Upper lobe of left lung (tissue), 6 donors: Measurements from ENCODE around the gene KMT2D. TPM values are rescaled to one million over a fixed set of nuclear protein-coding genes. Genes with fewer than 3 reads are reported as not detected.

ENCODE experiments used
- ATAC-seq, 2 donors: fragments of 200-7000 bp; cut with Tn5 transposase; one replicate each; pipeline ENCODE4 v1.9.1; 2022; ENCODE audit warnings: mild to moderate bottlenecking in 2 of 2, moderate library complexity in 2 of 2; ENCODE audit not compliant: low FRiP score in 2 of 2
- DNase-seq, 2 donors: peaks; one replicate each; pipeline ENCODE4 v3.0.0-alpha.2; 2019 to 2020
- H3K27ac ChIP-seq, 4 donors: fragments of 200-600 bp; sonication (generic); one replicate each; pipeline ENCODE4 v1.5.1; 2016 to 2019
- H3K27me3 ChIP-seq, 4 donors: fragments of 200-600 bp; sonication (generic); one replicate each; pipeline ENCODE4 v1.5.1; 2017 to 2019
- H3K36me3 ChIP-seq, 4 donors: fragments of 200-600 bp; sonication (generic); one replicate each; pipeline ENCODE4 v1.5.1; 2016 to 2019
- H3K4me1 ChIP-seq, 4 donors: fragments of 200-600 bp; sonication (generic); one replicate each; pipeline ENCODE4 v1.5.1; 2018 to 2019
- H3K4me3 ChIP-seq, 4 donors: fragments of 200-600 bp; sonication (generic); one replicate each; pipeline ENCODE4 v1.5.1; 2017 to 2019; ENCODE audit warnings: mild to moderate bottlenecking in 2 of 4, moderate library complexity in 1 of 4
- H3K9me3 ChIP-seq, 4 donors: fragments of 200-600 bp; sonication (generic); one replicate each; pipeline ENCODE4 v1.5.1; 2018 to 2019
- CTCF ChIP-seq, 6 experiments: fragments of 450-650 bp in 4 of 6; fragments of 200-600 bp in 2 of 6; sonication (generic) in 2 of 6; IDR thresholded peaks; one replicate each; pipeline ENCODE4 v1.5.1; 2016 to 2019; ENCODE audit warnings: antibody characterized with exemption in 6 of 6
- EP300 ChIP-seq, 4 donors: sonication (generic); formaldehyde crosslinking; IDR thresholded peaks; one replicate each; pipeline ENCODE4 v1.5.1; 2017; ENCODE audit warnings: antibody characterized with exemption in 4 of 4, control low read depth in 2 of 4
- POLR2A ChIP-seq, 4 donors: fragments of 450-650 bp; IDR thresholded peaks; one replicate each; pipeline ENCODE4 v1.5.1; 2016 to 2017; ENCODE audit warnings: antibody characterized with exemption in 4 of 4, mild to moderate bottlenecking in 2 of 4
- POLR2AphosphoS5 ChIP-seq, 2 donors: sonication (generic); formaldehyde crosslinking; IDR thresholded peaks; one replicate each; pipeline ENCODE4 v1.5.1; 2017; ENCODE audit warnings: antibody characterized with exemption in 2 of 2
- WGBS, 2 donors: methylation state at CpG; one replicate each; pipeline ENCODE4 v1.1.5; 2017 to 2018; 5-methylcytosine and 5-hydroxymethylcytosine counted together
- total RNA-seq, 6 donors: library from RNA; depleted of rRNA in 4 of 6; stranded (reverse); fragments of >200 nt in 4 of 6; gene quantifications; one replicate each; pipeline versions ENCODE4 v1.1.0 to v1.2.1, GENCODE V29; 2016 to 2021
- donor health status: DM: no; HTN: no; CAD: no; lungs with moderate emphysema.
- donor health status: DM: no; HTN: yes; CAD: no; lungs with severe emphysema.

Gene KMT2D
- total RNA-seq, 6 donors from 2014 or later = 91.5 to 250 (median 112) TPM

- peak in 2 of 4 donors; percentile 83 for TF ChIP-seq EP300 (IDR thresholded peaks at IDR 0.05)
- peak; percentile 93 to 99 for TF ChIP-seq POLR2AphosphoS5 (IDR thresholded peaks at IDR 0.05)
- TF ChIP-seq CTCF (IDR thresholded peaks at IDR 0.05) = peak; percentile 38 to 54 (median 49)
- TF ChIP-seq POLR2A (IDR thresholded peaks at IDR 0.05) = peak; percentile 59 to 95 (median 89)
- ATAC-seq (peak; percentile 97), DNase-seq (peak; percentile 97 to 99)
- peak within 1 kb of the TSS; percentile 91 to 97 (median 96) for H3K27ac ChIP-seq
- H3K27me3 ChIP-seq = no peaks in the 10 kb centered on the region
- H3K4me1 ChIP-seq = peaks cover 5 to 26% (median 19%) of the 10 kb centered on the region in 4 donors
- no peaks in the 10 kb centered on the region for H3K9me3 ChIP-seq
- peaks cover 17 to 29% (median 24%) of the 10 kb centered on the region in 4 donors for H3K36me3 ChIP-seq
- 0 to 1% methylated on average over 40 to 57 of the region's 59 CpGs for WGBS, 2 donors
- peak within 1 kb of the TSS; percentile 40 to 90 (median 70) for H3K4me3 ChIP-seq
These were observed 42.1 kb downstream of the KMT2D start, which contains the start of gene PRKAG1 for GRCh38 chr12:49018261-49019119. Gene PRKAG1 (minus strand): TSS chr12:49018776. CDS start chr12:49018740, 36 bp downstream.

DNA sequence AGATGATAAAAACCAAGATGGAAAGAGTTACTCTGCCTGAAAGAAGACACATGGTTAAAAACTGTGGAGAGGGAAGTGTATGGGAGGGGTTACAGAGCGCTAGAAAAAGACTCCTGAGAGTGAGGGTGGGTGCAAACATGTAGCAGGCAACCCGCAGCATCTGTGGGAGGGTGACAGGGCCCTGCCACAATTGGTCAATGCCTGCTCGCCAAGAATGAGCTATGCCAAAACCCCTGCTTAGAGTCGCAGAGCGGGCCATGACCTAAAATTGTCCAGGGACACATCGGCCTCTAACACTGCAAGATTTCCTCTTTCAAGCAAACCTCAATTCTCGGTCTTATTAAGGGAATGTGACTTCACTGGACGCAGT is 42.7 kb downstream of the KMT2D start:
- Histone ChIP-seq H3K36me3 (peaks cover 16 to 25% (median 21%) of the 10 kb centered on the region in 4 donors), H3K27ac (peak overlapping the region; percentile 91 to 97 (median 96)), H3K27me3 (no peaks in the 10 kb centered on the region), H3K9me3 (no peaks in the 10 kb centered on the region), H3K4me3 (peak overlapping the region; percentile 40 to 90 (median 70)), H3K4me1 (peaks cover 5 to 26% (median 19%) of the 10 kb centered on the region in 4 donors)
- peak; percentile 14 to 28 for ATAC-seq
- no peak for DNase-seq
- WGBS, 2 donors = 0 to 6% methylated on average over 7 to 8 of the region's 8 CpGs
- TF ChIP-seq POLR2AphosphoS5 (IDR thresholded peaks at IDR 0.05) (no peak), POLR2A (IDR thresholded peaks at IDR 0.05) (no peak)

GRCh38 chr12:49015196-49015595 is 45.4 kb downstream of the KMT2D start:
- Histone ChIP-seq H3K4me1 (peaks cover 5 to 26% (median 19%) of the 10 kb centered on the region in 4 donors), H3K4me3 (no peak overlapping the region), H3K27me3 (no peaks in the 10 kb centered on the region), H3K36me3 (peaks cover 5 to 28% (median 21%) of the 10 kb centered on the region in 4 donors), H3K27ac (no peak overlapping the region), H3K9me3 (no peaks in the 10 kb centered on the region)
- ATAC-seq (no peak), DNase-seq (no peak)
- WGBS, 2 donors = 91 to 100% methylated on average over 1 of the region's 1 CpG
- TF ChIP-seq POLR2A (IDR thresholded peaks at IDR 0.05) (no peak), EP300 (IDR thresholded peaks at IDR 0.05) (no peak), CTCF (IDR thresholded peaks at IDR 0.05) (no peak), POLR2AphosphoS5 (IDR thresholded peaks at IDR 0.05) (no peak)

- no peak overlapping the region for H3K27ac ChIP-seq
- H3K4me3 ChIP-seq = no peak overlapping the region
- H3K4me1 ChIP-seq = peaks cover 5 to 20% (median 16%) of the 10 kb centered on the region in 4 donors
- TF ChIP-seq POLR2AphosphoS5 (IDR thresholded peaks at IDR 0.05) (no peak), EP300 (IDR thresholded peaks at IDR 0.05) (no peak), POLR2A (IDR thresholded peaks at IDR 0.05) (no peak), CTCF (IDR thresholded peaks at IDR 0.05) (no peak)
- WGBS, 2 donors = 58 to 79% methylated on average over 1 of the region's 1 CpG
- no peaks in the 10 kb centered on the region for H3K27me3 ChIP-seq
- H3K9me3 ChIP-seq = no peaks in the 10 kb centered on the region
- H3K36me3 ChIP-seq = peaks cover 5 to 35% (median 23%) of the 10 kb centered on the region in 4 donors
- ATAC-seq (no peak), DNase-seq (no peak)
These were observed 46.0 kb downstream of the KMT2D start for GRCh38 chr12:49014547-49014946.

DNA sequence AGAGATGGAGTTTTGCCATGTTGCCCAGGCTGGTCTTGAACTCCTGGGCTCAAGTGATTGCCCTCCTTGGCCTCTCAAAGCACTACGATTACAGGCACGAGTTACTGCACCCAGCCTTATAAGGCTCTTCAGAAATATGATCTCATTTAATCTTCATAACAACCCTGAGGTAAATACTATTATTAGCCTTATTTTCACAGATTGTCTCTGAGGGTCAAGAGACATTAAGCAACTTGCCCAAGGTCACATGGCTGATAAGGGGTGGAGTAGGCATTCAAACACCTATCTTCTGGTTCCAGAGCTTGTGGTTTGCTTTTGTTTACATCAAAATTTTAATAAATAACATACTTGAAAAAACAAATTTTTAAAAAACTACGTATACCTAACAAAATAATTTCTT is 47.2 kb downstream of the KMT2D start:
- Histone ChIP-seq H3K9me3 (no peaks in the 10 kb centered on the region), H3K4me1 (peaks cover 5 to 16% (median 11%) of the 10 kb centered on the region in 4 donors), H3K27me3 (no peaks in the 10 kb centered on the region), H3K36me3 (peaks cover 5 to 40% (median 23%) of the 10 kb centered on the region in 4 donors), H3K4me3 (no peak overlapping the region), H3K27ac (no peak overlapping the region)
- DNase-seq = no peak
- ATAC-seq = no peak
- 89 to 94% methylated on average over 3 of the region's 3 CpGs for WGBS, 2 donors
- TF ChIP-seq POLR2AphosphoS5 (IDR thresholded peaks at IDR 0.05) (no peak), EP300 (IDR thresholded peaks at IDR 0.05) (no peak), CTCF (IDR thresholded peaks at IDR 0.05) (no peak), POLR2A (IDR thresholded peaks at IDR 0.05) (no peak)
